Heart left ventricle (tissue), 13 donors: Measurements from ENCODE around the gene TCF20.

Source experiments
- CTCF ChIP-seq, 12 donors: fragments of 200-600 bp; sonication (generic) in 4 of 12; IDR thresholded peaks; one replicate each; pipeline versions ENCODE4 v1.5.0 to v1.8.0; 2018 to 2022; ENCODE audit warnings: antibody characterized with exemption in 12 of 12, mild to moderate bottlenecking in 5 of 12
- POLR2A ChIP-seq, 2 donors: fragments of 450-650 bp; IDR thresholded peaks; one replicate each; pipeline ENCODE4 v1.6.1; 2017; ENCODE audit warnings: antibody characterized with exemption in 2 of 2, mild to moderate bottlenecking in 2 of 2, moderate library complexity in 2 of 2
- donor health status: ischemic (EF 13 %, LVEDD 7.1; RV severe dilation, severe dysfunction).
- donor health status: DM: no; HTN: yes; CAD: no.
- donor health status: DM: no; HTN: no; CAD: no.
- donor health status: ischemic (EF 25% LVEDD 6.9; RV normal size, moderate dysfunction).
- donor health status: ischemic (EF 25% LVEDD 5.7; RV mildly dilated, moderate dysfunction).
- donor health status: ischemic (EF 35%, LVEDD 5.7; RV mildly dilated, moderate dysfunction).
- donor health status: nonischemic (EF 11% LVEDD 7.7; RV severe dilation, severe dysfunction).
- donor health status: DM: yes; HTN: yes; CAD: no.
- donor health status: PGD.
- donor health status: ischemic (EF 29% LVEDD 5.4; RV normal size, mild dysfunction).
- donor health status: nonischemic (EF 23%, LVEDD 6.1; RV moderate dilation, normal function).

- TF ChIP-seq CTCF (IDR thresholded peaks at IDR 0.05): no peak
- no peak for TF ChIP-seq POLR2A (IDR thresholded peaks at IDR 0.05)
Measured at GRCh38 chr22:42236848-42237247, 33.6 kb downstream of the TCF20 start.
